Ascending aorta (tissue), 2 donors: ENCODE results near the gene ELOA. TPM values are rescaled to one million over a fixed set of nuclear protein-coding genes. Genes with fewer than 3 reads are reported as not detected.
A peak's percentile ranks its signal among the peaks of the same experiment; 100 is the strongest.
"Not testable (repeated sequence)": the region's sequence is repeated elsewhere in the genome, so short reads cannot be mapped to it uniquely, and the experiment has no call there.

Experiments used
- DNase-seq, 2 donors: peaks; one replicate each; pipeline ENCODE4 v3.0.0-alpha.2; 2019; ENCODE audit warnings: low spot score in 2 of 2
- H3K27ac ChIP-seq, 2 donors: fragments of 200-600 bp; sonication (generic); one replicate each; pipeline ENCODE4 v1.5.1; 2016 to 2017; ENCODE audit warnings: mild to moderate bottlenecking in 1 of 2
- H3K27me3 ChIP-seq: fragments of 200-600 bp; sonication (generic); one replicate; pipeline ENCODE4 v1.5.1; 2017
- H3K36me3 ChIP-seq, 2 donors: fragments of 200-600 bp; sonication (generic); one replicate each; pipeline ENCODE4 v1.5.1; 2016
- H3K4me1 ChIP-seq, 2 donors: fragments of 200-600 bp; sonication (generic); one replicate each; pipeline ENCODE4 v1.5.1; 2016 to 2017; ENCODE audit warnings: mild to moderate bottlenecking in 1 of 2
- H3K4me3 ChIP-seq, 2 donors: fragments of 200-600 bp; sonication (generic); one replicate each; pipeline ENCODE4 v1.5.1; 2016 to 2017; ENCODE audit warnings: mild to moderate bottlenecking in 1 of 2
- H3K9me3 ChIP-seq, 2 donors: fragments of 200-600 bp; sonication (generic); one replicate each; pipeline ENCODE4 v1.5.1; 2016
- intact Hi-C: fragments of 100-400 bp; cut with DNase I; formaldehyde crosslinking; loops from one replicate; pipeline ENCODE4 v1.15.1; 2023
- total RNA-seq: library from RNA; depleted of rRNA; stranded (reverse); fragments of >200 nt; gene quantifications from one replicate; pipeline ENCODE4 v1.1.0, GENCODE V29; 2016
- TF ChIP-seq, protein P1 (sequence below), 3 experiments: fragments of 200-600 bp in 2 of 3; fragments of 450-650 bp in 1 of 3; sonication (generic) in 2 of 3; IDR thresholded peaks; one replicate each; pipeline ENCODE4 v1.5.1; 2016 to 2019; ENCODE audit warnings: antibody characterized with exemption in 3 of 3, mild to moderate bottlenecking in 1 of 3, moderate library complexity in 1 of 3

ELOA gene
- total RNA-seq, 1 donor from 2014 or later, result 22.6 TPM

GRCh38 chr1:23777979-23778814 is 34.9 kb downstream of the ELOA start, which contains the start of gene PITHD1:
PITHD1 (plus strand) TSS chr1:23778418; CDS start chr1:23778516, 98 bp downstream.
- peak in 1 of 2 donors; percentile 87 for DNase-seq
- intact Hi-C loops, result loop anchor here (1.0 to 10.0 kb wide), 2 partner anchors 22 to 247 kb away; partner anchors contain the start of gene GALE

GRCh38 chr1:23779826-23780371 is 36.6 kb downstream of the ELOA start:
- Histone ChIP-seq H3K27ac (no peak overlapping the region), H3K36me3 (peaks cover 3 to 17% of the 10 kb centered on the region in 2 donors), H3K27me3 (no peaks in the 10 kb centered on the region), H3K9me3 (no peaks in the 10 kb centered on the region), H3K4me1 (peaks cover 10 to 15% of the 10 kb centered on the region in 2 donors), H3K4me3 (peak overlapping the region; percentile 95 to 96)
- DNase-seq, result no peak
- intact Hi-C loops, result loop anchor here (10.0 kb wide), 1 partner anchor 245 kb away; no protein-coding TSS in a partner anchor
- TF ChIP-seq, protein P1, sequence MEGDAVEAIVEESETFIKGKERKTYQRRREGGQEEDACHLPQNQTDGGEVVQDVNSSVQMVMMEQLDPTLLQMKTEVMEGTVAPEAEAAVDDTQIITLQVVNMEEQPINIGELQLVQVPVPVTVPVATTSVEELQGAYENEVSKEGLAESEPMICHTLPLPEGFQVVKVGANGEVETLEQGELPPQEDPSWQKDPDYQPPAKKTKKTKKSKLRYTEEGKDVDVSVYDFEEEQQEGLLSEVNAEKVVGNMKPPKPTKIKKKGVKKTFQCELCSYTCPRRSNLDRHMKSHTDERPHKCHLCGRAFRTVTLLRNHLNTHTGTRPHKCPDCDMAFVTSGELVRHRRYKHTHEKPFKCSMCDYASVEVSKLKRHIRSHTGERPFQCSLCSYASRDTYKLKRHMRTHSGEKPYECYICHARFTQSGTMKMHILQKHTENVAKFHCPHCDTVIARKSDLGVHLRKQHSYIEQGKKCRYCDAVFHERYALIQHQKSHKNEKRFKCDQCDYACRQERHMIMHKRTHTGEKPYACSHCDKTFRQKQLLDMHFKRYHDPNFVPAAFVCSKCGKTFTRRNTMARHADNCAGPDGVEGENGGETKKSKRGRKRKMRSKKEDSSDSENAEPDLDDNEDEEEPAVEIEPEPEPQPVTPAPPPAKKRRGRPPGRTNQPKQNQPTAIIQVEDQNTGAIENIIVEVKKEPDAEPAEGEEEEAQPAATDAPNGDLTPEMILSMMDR (IDR thresholded peaks at IDR 0.05), result no peak

More at GRCh38 chr1:23777979-23778814, 34.9 kb downstream of the ELOA start, which contains the start of gene PITHD1:
- H3K36me3 ChIP-seq, result peaks cover 3% of the 10 kb centered on the region in 2 donors
- no peaks in the 10 kb centered on the region for H3K27me3 ChIP-seq
- peaks cover 10 to 15% of the 10 kb centered on the region in 2 donors for H3K4me1 ChIP-seq
- H3K27ac ChIP-seq, result peak within 1 kb of the TSS; percentile 92 to 93
- peak within 1 kb of the TSS; percentile 95 to 96 for H3K4me3 ChIP-seq
- TF ChIP-seq, protein P1 (IDR thresholded peaks at IDR 0.05), result no peak
- H3K9me3 ChIP-seq, result no peaks in the 10 kb centered on the region

DNA sequence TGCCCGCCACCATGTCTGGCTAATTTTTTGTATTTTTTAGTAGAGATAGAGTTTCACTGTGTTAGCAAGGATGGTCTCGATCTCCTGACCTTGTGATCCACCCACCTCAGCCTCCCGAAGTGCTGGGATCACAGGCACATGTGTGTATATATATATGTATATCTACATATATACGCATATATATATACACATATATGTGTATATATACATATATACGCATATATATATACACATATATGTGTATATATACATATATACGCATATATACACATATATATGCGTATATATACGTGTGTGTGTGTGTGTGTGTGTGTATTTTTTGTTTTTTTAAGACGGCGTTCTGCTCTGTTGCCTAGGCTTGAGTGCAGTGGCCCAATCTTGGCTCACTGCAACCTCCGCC is 39.9 kb downstream of the ELOA start:
- H3K27ac ChIP-seq, H3K27me3 ChIP-seq, H3K4me1 ChIP-seq, intact Hi-C loops, H3K9me3 ChIP-seq, H3K4me3 ChIP-seq, DNase-seq: not testable (repeated sequence)
- H3K36me3 ChIP-seq, result peaks cover 17 to 43% of the 10 kb centered on the region in 2 donors

DNA sequence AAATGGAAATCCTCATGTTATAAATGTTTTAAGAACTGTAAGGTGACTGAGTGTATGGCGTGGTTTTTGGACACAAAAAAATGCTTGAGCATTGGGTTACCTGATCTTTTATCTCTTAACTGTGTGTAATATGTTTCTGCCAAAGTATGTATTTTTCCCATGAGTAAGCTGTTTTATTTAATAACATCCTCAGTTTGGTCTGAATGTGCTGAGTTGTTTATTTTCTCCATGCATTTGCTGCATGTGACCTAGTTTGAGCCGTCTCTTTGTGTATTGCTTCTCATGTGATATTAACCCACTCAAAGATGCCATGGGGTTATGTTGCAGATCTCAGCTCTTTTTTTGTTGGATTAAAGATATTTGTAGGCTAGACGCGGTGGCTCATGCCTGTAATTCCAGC is 41.6 kb downstream of the ELOA start:
- Histone ChIP-seq H3K9me3 (no peaks in the 10 kb centered on the region), H3K4me3 (no peak overlapping the region), H3K27me3 (no peaks in the 10 kb centered on the region), H3K27ac (no peak overlapping the region), H3K4me1 (no peaks in the 10 kb centered on the region), H3K36me3 (peaks cover 17 to 43% of the 10 kb centered on the region in 2 donors)
- no peak for DNase-seq
- TF ChIP-seq, protein P1 (IDR thresholded peaks at IDR 0.05), result no peak
- intact Hi-C loops, result no loop called here

DNA sequence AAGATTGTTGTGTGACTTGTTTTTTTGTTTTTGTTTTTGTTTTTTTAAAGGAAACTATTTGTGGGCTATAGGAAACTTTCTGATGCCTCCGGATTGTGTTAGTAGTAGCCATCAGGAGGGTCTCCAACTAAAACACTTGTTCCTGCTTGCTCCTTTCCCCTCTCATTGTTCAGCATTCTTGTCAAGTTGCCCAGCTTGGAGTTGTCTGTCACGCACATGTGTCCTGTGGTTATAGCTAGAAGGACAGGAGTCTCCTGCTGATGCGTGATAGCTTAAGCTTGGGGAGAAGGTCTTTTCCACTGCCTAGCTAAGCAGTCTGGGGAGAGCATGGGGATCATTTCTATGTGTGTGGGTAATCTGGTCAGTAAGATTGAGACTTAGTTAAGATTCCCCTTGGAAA is 44.4 kb downstream of the ELOA start:
- no peak for DNase-seq
- Histone ChIP-seq H3K27me3 (no peaks in the 10 kb centered on the region), H3K9me3 (no peaks in the 10 kb centered on the region), H3K27ac (no peak overlapping the region), H3K4me3 (no peak overlapping the region), H3K4me1 (peaks cover 9 to 19% of the 10 kb centered on the region in 2 donors), H3K36me3 (peaks cover 14 to 40% of the 10 kb centered on the region in 2 donors)
- intact Hi-C loops, result no loop called here
- TF ChIP-seq, protein P1 (IDR thresholded peaks at IDR 0.05), result no peak

- DNase-seq, result no peak
- Histone ChIP-seq H3K4me3 (no peak overlapping the region), H3K9me3 (no peaks in the 10 kb centered on the region), H3K4me1 (peaks cover 9 to 19% of the 10 kb centered on the region in 2 donors), H3K27me3 (no peaks in the 10 kb centered on the region), H3K36me3 (peaks cover 22 to 43% of the 10 kb centered on the region in 2 donors), H3K27ac (no peak overlapping the region)
- TF ChIP-seq, protein P1 (IDR thresholded peaks at IDR 0.05), result no peak
- intact Hi-C loops, result no loop called here
Measured at GRCh38 chr1:23788695-23789094, 45.4 kb downstream of the ELOA start.
